EL (cell line): ENCODE results near the gene MEN1.
A peak's percentile ranks its signal among the peaks of the same experiment; 100 is the strongest.
"Not testable (repeated sequence)": the region's sequence is repeated elsewhere in the genome, so short reads cannot be mapped to it uniquely, and the experiment has no call there.

Source experiments
- DNase-seq: peaks from one replicate; pipeline ENCODE4 v3.0.0-alpha.2; 2016

MEN1 gene

GRCh38 chr11:64832467-64833197 is 22.3 kb upstream of the MEN1 start:
- DNase-seq, result no peak

GRCh38 chr11:64831411-64831891 is 21.1 kb upstream of the MEN1 start:
- no peak for DNase-seq

- no peak for DNase-seq
Observed at GRCh38 chr11:64829536-64830251, 19.3 kb upstream of the MEN1 start.

GRCh38 chr11:64827451-64827839 is 17.1 kb upstream of the MEN1 start:
- DNase-seq, result no peak

GRCh38 chr11:64826578-64827450 is 16.5 kb upstream of the MEN1 start:
- DNase-seq, result no peak

- DNase-seq, result no peak
Observed at GRCh38 chr11:64826062-64826461, 15.7 kb upstream of the MEN1 start.

GRCh38 chr11:64823568-64824119 is 13.3 kb upstream of the MEN1 start:
- no peak for DNase-seq

- no peak for DNase-seq
Observed at GRCh38 chr11:64817476-64817875, 7.1 kb upstream of the MEN1 start.

GRCh38 chr11:64815433-64815832 is 5.1 kb upstream of the MEN1 start:
- not testable (repeated sequence) for DNase-seq

GRCh38 chr11:64814712-64815187 is 4.4 kb upstream of the MEN1 start:
- DNase-seq, result no peak

- no peak for DNase-seq
Observed at GRCh38 chr11:64813826-64814225, 3.5 kb upstream of the MEN1 start.

- no peak for DNase-seq
Observed at GRCh38 chr11:64810891-64811272, 531 bp upstream of the MEN1 start.

GRCh38 chr11:64809781-64810241 is 540 bp downstream of the MEN1 start:
- DNase-seq, result no peak

GRCh38 chr11:64805481-64805880 is 4.9 kb downstream of the MEN1 start:
- DNase-seq, result no peak

GRCh38 chr11:64804346-64805210 is 5.8 kb downstream of the MEN1 start:
- DNase-seq, result peak; percentile 15

GRCh38 chr11:64803846-64804345 is 6.5 kb downstream of the MEN1 start:
- DNase-seq, result no peak

- peak; percentile 90 for DNase-seq
Observed at GRCh38 chr11:64803158-64803845, 7.0 kb downstream of the MEN1 start, which contains the start of gene MAP4K2. TSS of gene MAP4K2 (minus strand) at chr11:64803214. CDS start at chr11:64803149, 65 bp downstream.

- no peak for DNase-seq
Observed at GRCh38 chr11:64802370-64803157, 7.8 kb downstream of the MEN1 start.

- no peak for DNase-seq
Observed at GRCh38 chr11:64801561-64802369, 8.6 kb downstream of the MEN1 start.
